Nephron (organoid): ENCODE data around the gene OPTC.

Source experiments
- H3K27ac Mint-ChIP-seq, 3 experiments: 2 replicates each; pipeline ENCODE4 v1.8.0; 2020; ENCODE audit warnings: mixed read lengths in 3 of 3, mild to moderate bottlenecking in 2 of 3, moderate library complexity in 1 of 3
- H3K27me3 Mint-ChIP-seq: 2 replicates; pipeline ENCODE4 v1.8.0; 2021; ENCODE audit warnings: low read depth, mild to moderate bottlenecking, moderate library complexity, mixed read lengths
- H3K36me3 Mint-ChIP-seq: 2 replicates; pipeline ENCODE4 v1.8.0; 2020; ENCODE audit warnings: low read depth, mixed read lengths
- H3K4me1 Mint-ChIP-seq: 2 replicates; pipeline ENCODE4 v1.8.0; 2020; ENCODE audit warnings: mixed read lengths
- H3K4me3 Mint-ChIP-seq, 3 experiments: 2 replicates each; pipeline ENCODE4 v1.8.0; 2020; ENCODE audit warnings: mild to moderate bottlenecking in 3 of 3, mixed read lengths in 3 of 3, moderate library complexity in 2 of 3
- H3K9me3 Mint-ChIP-seq: 2 replicates; pipeline ENCODE4 v1.8.0; 2020; ENCODE audit warnings: mixed read lengths
- TF ChIP-seq, protein P1 (sequence below), 3 experiments: fragments of 200-600 bp; sonication (generic); IDR thresholded peaks; one replicate each; pipeline ENCODE4 v1.5.0; 2021; ENCODE audit warnings: antibody characterized with exemption in 3 of 3; ENCODE audit not compliant: unreplicated experiment in 3 of 3

Gene OPTC

DNA sequence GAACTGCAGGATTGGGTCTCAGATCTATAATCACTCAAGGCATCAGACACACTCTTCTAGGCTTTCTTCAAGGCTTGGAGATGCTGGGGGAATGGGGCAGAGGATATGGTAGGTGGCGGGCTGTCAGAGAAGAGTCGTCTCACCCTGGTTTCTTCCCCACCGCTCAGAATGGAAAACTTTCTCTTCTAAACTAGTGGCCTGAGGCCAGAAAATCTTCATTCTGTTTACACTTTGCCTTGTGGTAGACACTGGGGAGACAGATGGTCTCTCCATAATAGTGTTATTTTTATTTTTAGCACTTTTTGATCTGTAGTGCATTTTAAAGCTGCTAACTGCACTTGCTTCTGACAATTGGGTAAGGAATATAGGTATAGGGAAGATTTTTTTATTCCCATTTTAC lies 15.7 kb upstream of the OPTC start:
- H3K4me3 Mint-ChIP-seq = peak overlapping the region in 2 of 3 experiments; percentile 19 to 23
- H3K9me3 Mint-ChIP-seq = no peaks in the 10 kb centered on the region
- H3K27ac Mint-ChIP-seq = peak overlapping the region in 2 of 3 experiments; percentile 91 to 92
- peaks cover 75% of the 10 kb centered on the region for H3K4me1 Mint-ChIP-seq
- no peaks in the 10 kb centered on the region for H3K27me3 Mint-ChIP-seq
- no peaks in the 10 kb centered on the region for H3K36me3 Mint-ChIP-seq
- TF ChIP-seq, protein P1, sequence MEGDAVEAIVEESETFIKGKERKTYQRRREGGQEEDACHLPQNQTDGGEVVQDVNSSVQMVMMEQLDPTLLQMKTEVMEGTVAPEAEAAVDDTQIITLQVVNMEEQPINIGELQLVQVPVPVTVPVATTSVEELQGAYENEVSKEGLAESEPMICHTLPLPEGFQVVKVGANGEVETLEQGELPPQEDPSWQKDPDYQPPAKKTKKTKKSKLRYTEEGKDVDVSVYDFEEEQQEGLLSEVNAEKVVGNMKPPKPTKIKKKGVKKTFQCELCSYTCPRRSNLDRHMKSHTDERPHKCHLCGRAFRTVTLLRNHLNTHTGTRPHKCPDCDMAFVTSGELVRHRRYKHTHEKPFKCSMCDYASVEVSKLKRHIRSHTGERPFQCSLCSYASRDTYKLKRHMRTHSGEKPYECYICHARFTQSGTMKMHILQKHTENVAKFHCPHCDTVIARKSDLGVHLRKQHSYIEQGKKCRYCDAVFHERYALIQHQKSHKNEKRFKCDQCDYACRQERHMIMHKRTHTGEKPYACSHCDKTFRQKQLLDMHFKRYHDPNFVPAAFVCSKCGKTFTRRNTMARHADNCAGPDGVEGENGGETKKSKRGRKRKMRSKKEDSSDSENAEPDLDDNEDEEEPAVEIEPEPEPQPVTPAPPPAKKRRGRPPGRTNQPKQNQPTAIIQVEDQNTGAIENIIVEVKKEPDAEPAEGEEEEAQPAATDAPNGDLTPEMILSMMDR (IDR thresholded peaks at IDR 0.05; ENCODE audit: unreplicated experiment in 3 of 3) = no peak

- Mint-ChIP-seq H3K27ac (peak overlapping the region in 2 of 3 experiments; percentile 91 to 92), H3K4me1 (peaks cover 68% of the 10 kb centered on the region), H3K9me3 (no peaks in the 10 kb centered on the region), H3K27me3 (no peaks in the 10 kb centered on the region), H3K4me3 (peak overlapping the region in 2 of 3 experiments; percentile 26 to 38), H3K36me3 (no peaks in the 10 kb centered on the region)
- TF ChIP-seq, protein P1 (IDR thresholded peaks at IDR 0.05; ENCODE audit: unreplicated experiment in 3 of 3) = no peak
These were observed 15.0 kb upstream of the OPTC start for GRCh38 chr1:203478986-203479385.

DNA sequence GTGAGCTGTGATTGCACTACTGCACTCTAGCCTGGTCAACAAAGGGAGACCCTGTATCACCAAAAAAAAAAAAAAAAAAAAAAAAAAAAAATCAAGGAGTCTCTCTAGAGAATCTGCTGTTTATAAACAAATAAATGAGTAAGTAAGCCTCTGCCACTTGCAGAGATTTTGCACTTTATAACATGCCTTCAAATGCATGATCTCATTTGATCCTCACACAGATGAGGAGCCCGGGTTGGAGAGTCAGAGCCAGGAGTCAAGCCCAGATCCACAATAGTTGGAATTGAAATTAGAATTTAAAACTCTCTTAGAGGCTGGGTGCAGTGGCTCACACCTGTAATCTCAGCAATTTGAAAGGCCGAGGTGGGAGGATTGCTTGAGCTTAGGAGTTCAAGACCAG lies 14.3 kb upstream of the OPTC start:
- no peaks in the 10 kb centered on the region for H3K27me3 Mint-ChIP-seq
- H3K9me3 Mint-ChIP-seq = no peaks in the 10 kb centered on the region
- H3K4me1 Mint-ChIP-seq = peaks cover 64% of the 10 kb centered on the region
- no peaks in the 10 kb centered on the region for H3K36me3 Mint-ChIP-seq
- TF ChIP-seq, protein P1 (IDR thresholded peaks at IDR 0.05; ENCODE audit: unreplicated experiment in 3 of 3) = no peak
- H3K27ac Mint-ChIP-seq = peak overlapping the region in 2 of 3 experiments; percentile 91 to 98
- no peak overlapping the region for H3K4me3 Mint-ChIP-seq

- Mint-ChIP-seq H3K27ac (peak overlapping the region; percentile 84 to 98 (median 91)), H3K27me3 (no peaks in the 10 kb centered on the region), H3K4me1 (peaks cover 61% of the 10 kb centered on the region), H3K4me3 (peak overlapping the region in 2 of 3 experiments; percentile 31 to 61), H3K9me3 (no peaks in the 10 kb centered on the region), H3K36me3 (no peaks in the 10 kb centered on the region)
- TF ChIP-seq, protein P1 (IDR thresholded peaks at IDR 0.05; ENCODE audit: unreplicated experiment in 3 of 3) = peak in 1 of 3 experiments; percentile 15
These were observed 13.9 kb upstream of the OPTC start for GRCh38 chr1:203480084-203480483.

GRCh38 chr1:203480525-203481084 lies 13.3 kb upstream of the OPTC start:
- TF ChIP-seq, protein P1 (IDR thresholded peaks at IDR 0.05; ENCODE audit: unreplicated experiment in 3 of 3) = no peak
- Mint-ChIP-seq H3K4me1 (peaks cover 58% of the 10 kb centered on the region), H3K27me3 (no peaks in the 10 kb centered on the region), H3K36me3 (no peaks in the 10 kb centered on the region), H3K9me3 (no peaks in the 10 kb centered on the region), H3K27ac (peak overlapping the region; percentile 84 to 98 (median 91)), H3K4me3 (peak overlapping the region in 2 of 3 experiments; percentile 46 to 61)

DNA sequence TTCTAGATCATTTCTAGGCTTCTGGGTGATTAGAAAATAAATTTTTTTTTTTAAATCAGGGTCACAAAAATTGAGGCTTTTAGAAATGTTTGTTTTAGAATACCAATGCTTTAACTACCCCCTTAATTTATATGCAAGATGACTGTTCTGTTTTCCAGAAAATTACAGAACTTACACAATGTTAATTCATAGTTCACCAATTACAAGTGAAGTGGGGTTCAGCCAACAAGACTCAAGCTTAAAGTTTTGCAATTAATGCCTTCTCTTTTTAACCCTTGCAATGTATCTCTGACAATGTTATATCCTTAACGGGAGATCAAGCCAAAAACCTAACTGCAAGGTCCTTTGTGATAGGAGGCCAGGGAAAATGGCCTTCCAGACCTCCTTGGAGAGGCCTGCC lies 12.8 kb upstream of the OPTC start:
- H3K4me3 Mint-ChIP-seq = peak overlapping the region in 1 of 3 experiments; percentile 1
- no peaks in the 10 kb centered on the region for H3K36me3 Mint-ChIP-seq
- no peaks in the 10 kb centered on the region for H3K9me3 Mint-ChIP-seq
- H3K27me3 Mint-ChIP-seq = no peaks in the 10 kb centered on the region
- peak overlapping the region in 2 of 3 experiments; percentile 91 to 98 for H3K27ac Mint-ChIP-seq
- peaks cover 57% of the 10 kb centered on the region for H3K4me1 Mint-ChIP-seq
- TF ChIP-seq, protein P1 (IDR thresholded peaks at IDR 0.05; ENCODE audit: unreplicated experiment in 3 of 3) = no peak
